HG03064 (cell line): ENCODE results near the gene TFAP2D.

Experiments
- ATAC-seq: cut with Tn5 transposase; IDR thresholded peaks from one replicate; pipeline ENCODE4 v1.9.1; 2021; ENCODE audit warnings: low read depth; ENCODE audit not compliant: unreplicated experiment

The TFAP2D gene

GRCh38 chr6:50717734-50718457, 4.6 kb downstream of the TFAP2D start:
- no peak for ATAC-seq

GRCh38 chr6:50718566-50718965, 5.2 kb downstream of the TFAP2D start:
- ATAC-seq = no peak

GRCh38 chr6:50720623-50721022, 7.3 kb downstream of the TFAP2D start:
- no peak for ATAC-seq

- ATAC-seq = no peak
Measured at GRCh38 chr6:50721978-50722377, 8.7 kb downstream of the TFAP2D start.

GRCh38 chr6:50722829-50723554, 9.7 kb downstream of the TFAP2D start:
- no peak for ATAC-seq

GRCh38 chr6:50724381-50725124, 11.2 kb downstream of the TFAP2D start:
- no peak for ATAC-seq

- ATAC-seq = no peak
Measured at GRCh38 chr6:50734488-50734887, 21.2 kb downstream of the TFAP2D start.

GRCh38 chr6:50742161-50742560, 28.8 kb downstream of the TFAP2D start:
- no peak for ATAC-seq

- ATAC-seq = no peak
Measured at GRCh38 chr6:50744976-50745375, 31.6 kb downstream of the TFAP2D start.

GRCh38 chr6:50762798-50763197, 49.5 kb downstream of the TFAP2D start:
- no peak for ATAC-seq

- ATAC-seq = no peak
Measured at GRCh38 chr6:50778696-50779095, 65.4 kb downstream of the TFAP2D start.

GRCh38 chr6:50780382-50780781, 67.1 kb downstream of the TFAP2D start:
- ATAC-seq = no peak

GRCh38 chr6:50785921-50786320, 72.6 kb downstream of the TFAP2D start:
- no peak for ATAC-seq

GRCh38 chr6:50791900-50792508, 78.7 kb downstream of the TFAP2D start:
- no peak for ATAC-seq

- no peak for ATAC-seq
Measured at GRCh38 chr6:50792771-50793170, 79.4 kb downstream of the TFAP2D start.

- no peak for ATAC-seq
Measured at GRCh38 chr6:50795574-50795973, 82.2 kb downstream of the TFAP2D start.

- ATAC-seq = no peak
Measured at GRCh38 chr6:50804283-50804682, 91.0 kb downstream of the TFAP2D start.

GRCh38 chr6:50807035-50807434, 93.7 kb downstream of the TFAP2D start:
- ATAC-seq = no peak

GRCh38 chr6:50815436-50816114, 102.2 kb downstream of the TFAP2D start:
- peak; percentile 41 for ATAC-seq

- ATAC-seq = peak; percentile 73
Measured at GRCh38 chr6:50816115-50816675, 102.9 kb downstream of the TFAP2D start.
